WERI-Rb-1 (cell line): Measurements from ENCODE around the gene PHETA1.

Experiments
- DNase-seq: peaks from one replicate; pipeline ENCODE4 v3.0.0-alpha.2; 2020
- H3K27ac ChIP-seq: fragments of 250-450 bp; sonication (Bioruptor Pico); 2 replicates; pipeline ENCODE4 v1.5.1; 2020; ENCODE audit warnings: mild to moderate bottlenecking, moderate library complexity
- H3K27me3 ChIP-seq: fragments of 250-450 bp; sonication (Bioruptor Pico); 2 replicates; pipeline ENCODE4 v1.5.1; 2021; ENCODE audit warnings: mild to moderate bottlenecking, low read depth, moderate library complexity; ENCODE audit not compliant: insufficient read depth, severe bottlenecking
- H3K36me3 ChIP-seq: fragments of 250-450 bp; sonication (Bioruptor Pico); 2 replicates; pipeline ENCODE4 v1.5.1; 2020; ENCODE audit warnings: mild to moderate bottlenecking, moderate library complexity
- H3K4me3 ChIP-seq: 2 replicates; pipeline ENCODE4 v1.5.1; 2011; ENCODE audit warnings: low read depth, mild to moderate bottlenecking, control low read depth, low read length
- H3K9me3 ChIP-seq: fragments of 250-450 bp; sonication (Bioruptor Pico); 2 replicates; pipeline ENCODE4 v1.5.1; 2021; ENCODE audit warnings: mild to moderate bottlenecking, moderate library complexity; ENCODE audit not compliant: severe bottlenecking
- CTCF ChIP-seq: IDR thresholded peaks from 2 replicates; pipeline ENCODE4 v1.5.1; 2011; ENCODE audit warnings: low read depth, mild to moderate bottlenecking, control low read depth, inconsistent platforms, low read length

PHETA1 gene

GRCh38 chr12:111320258-111321050, 48.4 kb downstream of the PHETA1 start:
- TF ChIP-seq CTCF: no peak
- Histone ChIP-seq H3K27ac (no peak overlapping the region), H3K27me3 (no peaks in the 10 kb centered on the region), H3K36me3 (no peaks in the 10 kb centered on the region), H3K4me3 (no peak overlapping the region), H3K9me3 (no peaks in the 10 kb centered on the region)
- no peak for DNase-seq

- TF ChIP-seq CTCF: no peak
- H3K36me3 ChIP-seq: no peaks in the 10 kb centered on the region
Measured at GRCh38 chr12:111319600-111320257, 49.2 kb downstream of the PHETA1 start.

GRCh38 chr12:111318450-111318849, 50.4 kb downstream of the PHETA1 start:
- no peak for DNase-seq
- H3K27ac ChIP-seq: no peak overlapping the region
- H3K36me3 ChIP-seq: no peaks in the 10 kb centered on the region
- H3K9me3 ChIP-seq: no peaks in the 10 kb centered on the region
- H3K4me3 ChIP-seq: no peak overlapping the region
- no peaks in the 10 kb centered on the region for H3K27me3 ChIP-seq
- no peak for TF ChIP-seq CTCF

More at GRCh38 chr12:111319600-111320257, 49.2 kb downstream of the PHETA1 start:
- Histone ChIP-seq H3K9me3 (no peaks in the 10 kb centered on the region), H3K27ac (no peak overlapping the region), H3K4me3 (no peak overlapping the region), H3K27me3 (no peaks in the 10 kb centered on the region)
- no peak for DNase-seq

GRCh38 chr12:111316671-111317070, 52.2 kb downstream of the PHETA1 start:
- no peak for DNase-seq
- H3K9me3 ChIP-seq: no peaks in the 10 kb centered on the region
- H3K27ac ChIP-seq: no peak overlapping the region
- H3K36me3 ChIP-seq: no peaks in the 10 kb centered on the region
- no peaks in the 10 kb centered on the region for H3K27me3 ChIP-seq
- no peak overlapping the region for H3K4me3 ChIP-seq
- TF ChIP-seq CTCF: no peak

GRCh38 chr12:111314953-111315539, 53.8 kb downstream of the PHETA1 start:
- H3K36me3 ChIP-seq: no peaks in the 10 kb centered on the region
- no peaks in the 10 kb centered on the region for H3K27me3 ChIP-seq
- DNase-seq: no peak
- no peak for TF ChIP-seq CTCF
- no peaks in the 10 kb centered on the region for H3K9me3 ChIP-seq
- H3K4me3 ChIP-seq: no peak overlapping the region
- H3K27ac ChIP-seq: no peak overlapping the region
